Measurements from ENCODE around the gene JAM3. TPM values are rescaled to one million over a fixed set of nuclear protein-coding genes. Genes with fewer than 3 reads are reported as not detected.

The JAM3 gene
- total RNA-seq, 4 donors from 2014 or later: 84.2 to 122 (median 96.5) TPM

GRCh38 chr11:134024420-134025081, 44.3 kb upstream of the JAM3 start:
- intact Hi-C loops (cut with DNase I): no loop called here
- H3K36me3 ChIP-seq: no peaks in the 10 kb centered on the region
- no peaks in the 10 kb centered on the region for H3K4me1 ChIP-seq
- H3K27me3 ChIP-seq: no peaks in the 10 kb centered on the region
- TF ChIP-seq EP300 (IDR thresholded peaks at IDR 0.05): no peak
- no peak for TF ChIP-seq POLR2AphosphoS5 (IDR thresholded peaks at IDR 0.05)
- no peak for TF ChIP-seq CTCF (IDR thresholded peaks at IDR 0.05)
- no peak for TF ChIP-seq POLR2A (IDR thresholded peaks at IDR 0.05; ENCODE audit: low read depth)
- WGBS: 61% methylated on average over 14 of the region's 15 CpGs
- no peak for DNase-seq (ENCODE audit: extremely low spot score)
- H3K27ac ChIP-seq (replicated peaks in 1 of 4): no peak overlapping the region
- no peaks in the 10 kb centered on the region for H3K9me3 ChIP-seq
- H3K4me3 ChIP-seq: no peak overlapping the region

DNA sequence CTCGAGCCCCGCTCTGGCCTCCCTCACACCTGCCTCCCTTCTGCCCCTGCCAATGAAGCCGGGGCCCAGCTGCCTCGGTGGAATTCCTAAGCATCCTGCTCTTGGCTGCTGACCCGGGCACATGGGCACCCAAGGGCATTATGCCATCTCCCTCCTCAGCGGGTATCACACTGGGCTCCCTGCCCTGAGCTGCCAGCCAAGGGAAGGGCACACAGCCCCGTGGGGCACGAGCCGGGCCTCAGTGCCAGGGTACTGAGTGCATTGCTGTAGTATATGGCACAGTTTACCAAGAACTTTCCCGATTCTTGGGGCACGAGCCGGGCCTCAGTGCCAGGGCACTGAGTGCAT, 43.8 kb upstream of the JAM3 start:
- no peaks in the 10 kb centered on the region for H3K4me1 ChIP-seq
- no peaks in the 10 kb centered on the region for H3K9me3 ChIP-seq
- no peak for TF ChIP-seq EP300 (IDR thresholded peaks at IDR 0.05)
- no peak for TF ChIP-seq POLR2AphosphoS5 (IDR thresholded peaks at IDR 0.05)
- TF ChIP-seq POLR2A (IDR thresholded peaks at IDR 0.05; ENCODE audit: low read depth): no peak
- TF ChIP-seq CTCF (IDR thresholded peaks at IDR 0.05): no peak
- H3K36me3 ChIP-seq: no peaks in the 10 kb centered on the region
- no peaks in the 10 kb centered on the region for H3K27me3 ChIP-seq
- no peak for DNase-seq (ENCODE audit: extremely low spot score)
- 89% methylated on average over 10 of the region's 12 CpGs for WGBS
- no peak overlapping the region for H3K4me3 ChIP-seq
- intact Hi-C loops (cut with DNase I): no loop called here
- no peak overlapping the region for H3K27ac ChIP-seq (replicated peaks in 1 of 4)

GRCh38 chr11:134026655-134027343, 42.1 kb upstream of the JAM3 start:
- no peak overlapping the region for H3K4me3 ChIP-seq
- whole genome bisulfite sequencing: 23% methylated on average over 4 of the region's 11 CpGs
- DNase-seq (ENCODE audit: extremely low spot score): no peak

GRCh38 chr11:134027671-134028070, 41.2 kb upstream of the JAM3 start:
- no peaks in the 10 kb centered on the region for H3K9me3 ChIP-seq
- no peaks in the 10 kb centered on the region for H3K27me3 ChIP-seq
- WGBS: 89% methylated on average over 4 of the region's 4 CpGs
- no peak for DNase-seq (ENCODE audit: extremely low spot score)
- H3K27ac ChIP-seq (replicated peaks in 1 of 4): no peak overlapping the region
- H3K4me3 ChIP-seq: no peak overlapping the region
- intact Hi-C loops (cut with DNase I): no loop called here
- H3K4me1 ChIP-seq: peaks cover 0 to 7% (median 6%) of the 10 kb centered on the region in 4 donors
- TF ChIP-seq CTCF (IDR thresholded peaks at IDR 0.05) (no peak), POLR2AphosphoS5 (IDR thresholded peaks at IDR 0.05) (no peak), POLR2A (IDR thresholded peaks at IDR 0.05; ENCODE audit: low read depth) (no peak), EP300 (IDR thresholded peaks at IDR 0.05) (no peak)
- H3K36me3 ChIP-seq: no peaks in the 10 kb centered on the region

More at GRCh38 chr11:134026655-134027343, 42.1 kb upstream of the JAM3 start:
- intact Hi-C loops (cut with DNase I): no loop called here
- H3K9me3 ChIP-seq: no peaks in the 10 kb centered on the region
- H3K36me3 ChIP-seq: no peaks in the 10 kb centered on the region
- no peak overlapping the region for H3K27ac ChIP-seq (replicated peaks in 1 of 4)
- TF ChIP-seq POLR2AphosphoS5 (IDR thresholded peaks at IDR 0.05) (no peak), CTCF (IDR thresholded peaks at IDR 0.05) (no peak), EP300 (IDR thresholded peaks at IDR 0.05) (no peak), POLR2A (IDR thresholded peaks at IDR 0.05; ENCODE audit: low read depth) (no peak)
- H3K27me3 ChIP-seq: no peaks in the 10 kb centered on the region
- no peaks in the 10 kb centered on the region for H3K4me1 ChIP-seq

Measured in esophagus muscularis mucosa (tissue), 4 donors.